ENCODE measurements around the gene GPC1.

Gene GPC1

GRCh38 chr2:240443891-240444301 is 8.4 kb downstream of the GPC1 start:
- no peak for DNase-seq (ENCODE audit: low spot score)

- no peak for DNase-seq (ENCODE audit: low spot score)
Observed at GRCh38 chr2:240444464-240444863, 9.0 kb downstream of the GPC1 start.

- no peak for DNase-seq (ENCODE audit: low spot score)
Observed at GRCh38 chr2:240445961-240446663, 10.6 kb downstream of the GPC1 start.

- no peak for DNase-seq (ENCODE audit: low spot score)
Observed at GRCh38 chr2:240446664-240447175, 11.3 kb downstream of the GPC1 start.

GRCh38 chr2:240447331-240447730 is 11.9 kb downstream of the GPC1 start:
- no peak for DNase-seq (ENCODE audit: low spot score)

GRCh38 chr2:240447934-240448333 is 12.5 kb downstream of the GPC1 start:
- no peak for DNase-seq (ENCODE audit: low spot score)

- DNase-seq (ENCODE audit: low spot score): no peak
Observed at GRCh38 chr2:240448387-240449274, 13.2 kb downstream of the GPC1 start.

GRCh38 chr2:240449764-240450531 is 14.5 kb downstream of the GPC1 start:
- DNase-seq (ENCODE audit: low spot score): no peak

GRCh38 chr2:240450532-240451107 is 15.2 kb downstream of the GPC1 start:
- no peak for DNase-seq (ENCODE audit: low spot score)

- no peak for DNase-seq (ENCODE audit: low spot score)
Observed at GRCh38 chr2:240451108-240451611, 15.7 kb downstream of the GPC1 start.

- DNase-seq (ENCODE audit: low spot score): no peak
Observed at GRCh38 chr2:240451791-240452461, 16.5 kb downstream of the GPC1 start.

GRCh38 chr2:240452462-240453256 is 17.2 kb downstream of the GPC1 start:
- DNase-seq (ENCODE audit: low spot score): no peak

GRCh38 chr2:240453461-240454105 is 18.1 kb downstream of the GPC1 start:
- DNase-seq (ENCODE audit: low spot score): no peak

GRCh38 chr2:240454106-240454901 is 18.8 kb downstream of the GPC1 start:
- DNase-seq (ENCODE audit: low spot score): no peak

- DNase-seq (ENCODE audit: low spot score): no peak
Observed at GRCh38 chr2:240455272-240455646, 19.8 kb downstream of the GPC1 start.

- no peak for DNase-seq (ENCODE audit: low spot score)
Observed at GRCh38 chr2:240455647-240456446, 20.4 kb downstream of the GPC1 start.

GRCh38 chr2:240456447-240457222 is 21.2 kb downstream of the GPC1 start:
- no peak for DNase-seq (ENCODE audit: low spot score)
